ENCODE measurements around the gene SLC41A1. TPM values are rescaled to one million over a fixed set of nuclear protein-coding genes. Genes with fewer than 3 reads are reported as not detected.

Gene SLC41A1
- total and polyA plus RNA-seq, 4 experiments from 2014 or later, result 9.1 to 26.3 (median 20.2) TPM

GRCh38 chr1:205792961-205793673, 19.9 kb downstream of the SLC41A1 start:
- Histone ChIP-seq H3K4me1 (ENCODE audit: insufficient read depth, low read length) (no peaks in the 10 kb centered on the region), H3K36me3 (ENCODE audit: insufficient read depth, low read length) (peaks cover 37% of the 10 kb centered on the region), H3K27me3 (ENCODE audit: insufficient read depth, low read length) (no peaks in the 10 kb centered on the region), H3K27ac (ENCODE audit: low read depth, low read length) (no peak overlapping the region), H3K9me3 (ENCODE audit: control insufficient read depth in 1 of 2, low read length in 2 of 2) (no peaks in the 10 kb centered on the region), H3K4me3 (ENCODE audit: low read length in 2 of 2) (no peak overlapping the region)
- Mint-ChIP-seq H3K4me1 (no peaks in the 10 kb centered on the region), H3K27ac (peak overlapping the region in 1 of 7 donors; percentile 42), H3K4me3 (peak overlapping the region in 1 of 8 donors; percentile 43), H3K9me3 (no peaks in the 10 kb centered on the region), H3K27me3 (no peaks in the 10 kb centered on the region), H3K36me3 (peaks cover 65 to 83% of the 10 kb centered on the region in 2 donors)
- DNase-seq, result no peak
- POLR2A ChIA-PET (ENCODE audit: partially characterized antibody), result interaction anchor here (1.2 to 2.1 kb wide), 2 partner anchors 18 to 184 kb away, joined by 3 to 10 read pairs; no protein-coding TSS in a partner anchor
- CTCF ChIA-PET (ENCODE audit: partially characterized antibody), result interaction anchor here (1.3 to 13.5 kb wide), 14 partner anchors 11 to 315 kb away, joined by 3 to 268 read pairs (median 6); partner anchors contain the start of gene RAB29
- intact Hi-C loops (cut with micrococcal nuclease), result no loop called here

DNA sequence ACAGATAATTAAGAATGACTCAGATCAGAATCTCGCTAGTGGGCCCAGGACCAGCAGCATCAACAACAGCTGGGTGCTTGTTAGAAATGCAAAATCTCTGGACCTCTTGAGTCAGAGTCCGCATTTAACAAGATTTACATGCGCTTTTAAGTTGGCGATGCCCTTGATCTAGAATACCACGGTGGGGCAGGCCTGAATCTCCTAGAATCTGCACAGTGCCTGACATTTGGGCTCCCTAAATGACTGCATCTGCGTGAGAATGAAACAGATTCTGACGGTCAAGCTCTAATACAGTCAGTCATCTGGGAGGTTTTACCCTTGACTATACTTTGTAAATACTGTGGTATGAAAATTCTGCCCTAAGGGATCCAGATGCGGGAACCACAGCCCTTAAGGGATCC, 20.5 kb downstream of the SLC41A1 start:
- DNase-seq, result no peak
- Mint-ChIP-seq H3K4me1 (no peaks in the 10 kb centered on the region), H3K4me3 (no peak overlapping the region), H3K9me3 (no peaks in the 10 kb centered on the region), H3K27ac (no peak overlapping the region), H3K27me3 (no peaks in the 10 kb centered on the region), H3K36me3 (peaks cover 61 to 77% of the 10 kb centered on the region in 2 donors)
- Histone ChIP-seq H3K9me3 (ENCODE audit: control insufficient read depth in 1 of 2, low read length in 2 of 2) (no peaks in the 10 kb centered on the region), H3K36me3 (ENCODE audit: insufficient read depth, low read length) (peaks cover 30% of the 10 kb centered on the region), H3K27me3 (ENCODE audit: insufficient read depth, low read length) (no peaks in the 10 kb centered on the region), H3K4me1 (ENCODE audit: insufficient read depth, low read length) (no peaks in the 10 kb centered on the region), H3K4me3 (ENCODE audit: low read length in 2 of 2) (no peak overlapping the region), H3K27ac (ENCODE audit: low read depth, low read length) (no peak overlapping the region)
- ChIA-PET CTCF (ENCODE audit: partially characterized antibody) (interaction anchor here (0.7 to 13.5 kb wide), 27 partner anchors 10 to 315 kb away, joined by 3 to 268 read pairs (median 4); partner anchors contain the start of genes PM20D1 and RAB29), POLR2A (ENCODE audit: partially characterized antibody) (interaction anchor here (1.1 to 2.1 kb wide), 4 partner anchors 13 to 185 kb away, joined by 3 to 10 read pairs (median 4); partner anchors contain the start of gene RAB29)
- intact Hi-C loops (cut with micrococcal nuclease), result no loop called here

DNA sequence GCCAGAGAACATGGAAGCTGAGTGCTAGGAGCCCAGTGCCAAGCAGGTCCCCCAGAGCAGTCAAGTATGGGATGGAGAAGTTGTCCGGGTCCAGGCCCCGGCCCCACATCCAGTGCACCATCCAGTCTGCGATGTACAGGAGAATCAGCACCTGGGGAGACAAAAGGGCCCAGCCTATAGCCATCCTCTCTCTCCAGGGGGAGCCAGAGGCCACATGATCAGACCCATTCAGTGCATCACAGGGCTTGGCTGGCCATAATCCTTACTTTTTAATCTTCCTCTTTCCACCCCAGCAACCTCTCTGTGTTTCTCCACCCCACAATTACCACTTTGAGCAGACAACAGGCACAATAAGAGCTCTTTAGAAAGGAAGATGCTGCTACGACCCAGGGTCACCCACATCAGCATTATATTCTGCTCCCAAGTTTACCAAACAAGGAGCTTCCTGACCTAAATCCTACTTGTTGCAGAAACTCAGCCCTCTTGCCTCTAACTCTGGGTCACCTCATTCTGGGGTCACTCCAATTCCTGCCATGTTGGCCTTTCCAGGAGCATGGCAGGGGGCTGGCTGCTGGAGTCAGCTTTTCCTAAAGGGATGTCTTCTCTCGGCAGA, 21.3 kb downstream of the SLC41A1 start:
- Mint-ChIP-seq H3K4me1 (no peaks in the 10 kb centered on the region), H3K4me3 (no peak overlapping the region), H3K27me3 (no peaks in the 10 kb centered on the region), H3K36me3 (peaks cover 54 to 69% of the 10 kb centered on the region in 2 donors), H3K27ac (peak overlapping the region in 2 of 7 donors; percentile 74 to 81), H3K9me3 (no peaks in the 10 kb centered on the region)
- Histone ChIP-seq H3K4me3 (ENCODE audit: low read length in 2 of 2) (no peak overlapping the region), H3K36me3 (ENCODE audit: insufficient read depth, low read length) (peaks cover 22% of the 10 kb centered on the region), H3K27me3 (ENCODE audit: insufficient read depth, low read length) (no peaks in the 10 kb centered on the region), H3K9me3 (ENCODE audit: control insufficient read depth in 1 of 2, low read length in 2 of 2) (no peaks in the 10 kb centered on the region), H3K27ac (ENCODE audit: low read depth, low read length) (no peak overlapping the region), H3K4me1 (ENCODE audit: insufficient read depth, low read length) (no peaks in the 10 kb centered on the region)
- POLR2A ChIA-PET (ENCODE audit: partially characterized antibody), result interaction anchor here (1.1 to 2.1 kb wide), 4 partner anchors 14 to 185 kb away, joined by 3 to 10 read pairs (median 4); partner anchors contain the start of gene RAB29
- peak; percentile 51 to 64 (median 56) for DNase-seq
- CTCF ChIA-PET (ENCODE audit: partially characterized antibody), result interaction anchor here (0.6 to 13.5 kb wide), 36 partner anchors 8 to 316 kb away, joined by 3 to 268 read pairs (median 4); partner anchors contain the start of genes PM20D1 and RAB29
- intact Hi-C loops (cut with micrococcal nuclease), result loop anchor here (1.0 kb wide), 2 partner anchors 117 to 128 kb away; no protein-coding TSS in a partner anchor

- Histone ChIP-seq H3K36me3 (ENCODE audit: insufficient read depth, low read length) (no peaks in the 10 kb centered on the region), H3K4me3 (ENCODE audit: low read length in 2 of 2) (no peak overlapping the region), H3K27me3 (ENCODE audit: insufficient read depth, low read length) (no peaks in the 10 kb centered on the region), H3K9me3 (ENCODE audit: control insufficient read depth in 1 of 2, low read length in 2 of 2) (no peaks in the 10 kb centered on the region), H3K4me1 (ENCODE audit: insufficient read depth, low read length) (peaks cover 8% of the 10 kb centered on the region), H3K27ac (ENCODE audit: low read depth, low read length) (no peak overlapping the region)
- no peak overlapping the region for H3K27ac Mint-ChIP-seq
- H3K36me3 Mint-ChIP-seq, result peaks cover 25 to 33% of the 10 kb centered on the region in 2 donors
- H3K9me3 Mint-ChIP-seq, result no peaks in the 10 kb centered on the region
- H3K4me3 Mint-ChIP-seq, result no peak overlapping the region
- peaks cover 5 to 10% (median 8%) of the 10 kb centered on the region in 4 donors for H3K4me1 Mint-ChIP-seq
- no peaks in the 10 kb centered on the region for H3K27me3 Mint-ChIP-seq
- intact Hi-C loops (cut with micrococcal nuclease), result no loop called here
- no peak for DNase-seq
- CTCF ChIA-PET (ENCODE audit: partially characterized antibody), result interaction anchor here (0.7 to 13.5 kb wide), 4 partner anchors 22 to 192 kb away, joined by 3 to 268 read pairs (median 16); no protein-coding TSS in a partner anchor
- POLR2A ChIA-PET (ENCODE audit: partially characterized antibody), result interaction anchor here (3.3 kb wide), 1 partner anchor 13 kb away, joined by 13 read pairs; the partner anchor contains the start of gene RAB29
Measured at GRCh38 chr1:205787287-205787916, 25.6 kb downstream of the SLC41A1 start.

DNA sequence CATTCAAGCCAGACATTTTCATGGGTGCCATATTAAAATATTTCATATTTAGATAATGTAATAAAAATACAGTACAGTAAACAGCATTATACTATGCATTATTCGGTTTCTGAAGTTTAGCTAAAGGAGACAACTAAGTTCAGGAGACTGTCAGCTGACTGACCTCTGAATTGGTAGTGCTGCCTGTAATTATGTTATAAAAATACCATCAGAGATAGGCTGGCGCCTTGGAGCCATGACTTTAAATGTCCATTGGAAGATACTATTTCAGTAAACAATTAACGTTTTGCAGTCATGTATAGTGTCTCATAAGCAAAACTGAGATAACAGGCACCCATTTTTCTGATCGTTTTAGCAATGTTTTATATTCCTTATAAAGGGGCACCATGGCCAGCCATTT, 26.4 kb downstream of the SLC41A1 start:
- H3K27ac ChIP-seq (ENCODE audit: low read depth, low read length), result no peak overlapping the region
- no peaks in the 10 kb centered on the region for H3K36me3 ChIP-seq (ENCODE audit: insufficient read depth, low read length)
- no peak overlapping the region for H3K4me3 ChIP-seq (ENCODE audit: low read length in 2 of 2)
- H3K9me3 Mint-ChIP-seq, result no peaks in the 10 kb centered on the region
- no peak for DNase-seq
- intact Hi-C loops (cut with micrococcal nuclease), result no loop called here
- no peak overlapping the region for H3K4me3 Mint-ChIP-seq
- no peaks in the 10 kb centered on the region for H3K27me3 Mint-ChIP-seq
- no peaks in the 10 kb centered on the region for H3K27me3 ChIP-seq (ENCODE audit: insufficient read depth, low read length)
- peaks cover 8% of the 10 kb centered on the region for H3K4me1 ChIP-seq (ENCODE audit: insufficient read depth, low read length)
- H3K9me3 ChIP-seq (ENCODE audit: control insufficient read depth in 1 of 2, low read length in 2 of 2), result no peaks in the 10 kb centered on the region
- peaks cover 7 to 12% (median 10%) of the 10 kb centered on the region in 4 donors for H3K4me1 Mint-ChIP-seq
- POLR2A ChIA-PET (ENCODE audit: partially characterized antibody), result interaction anchor here (3.3 kb wide), 1 partner anchor 12 kb away, joined by 13 read pairs; the partner anchor contains the start of gene RAB29
- no peak overlapping the region for H3K27ac Mint-ChIP-seq
- peaks cover 23 to 25% of the 10 kb centered on the region in 2 donors for H3K36me3 Mint-ChIP-seq
- CTCF ChIA-PET (ENCODE audit: partially characterized antibody), result interaction anchor here (1.1 to 13.5 kb wide), 4 partner anchors 9 to 193 kb away, joined by 3 to 268 read pairs (median 19); no protein-coding TSS in a partner anchor

GRCh38 chr1:205785446-205785845, 27.6 kb downstream of the SLC41A1 start:
- H3K4me3 ChIP-seq (ENCODE audit: low read length in 2 of 2), result no peak overlapping the region
- no peaks in the 10 kb centered on the region for H3K9me3 Mint-ChIP-seq
- no peak overlapping the region for H3K27ac ChIP-seq (ENCODE audit: low read depth, low read length)
- DNase-seq, result no peak
- ChIA-PET POLR2A (ENCODE audit: partially characterized antibody) (no interaction called here), CTCF (ENCODE audit: partially characterized antibody) (interaction anchor here (1.0 to 13.5 kb wide), 6 partner anchors 13 to 194 kb away, joined by 3 to 268 read pairs (median 10); no protein-coding TSS in a partner anchor)
- peaks cover 8% of the 10 kb centered on the region for H3K4me1 ChIP-seq (ENCODE audit: insufficient read depth, low read length)
- H3K36me3 Mint-ChIP-seq, result peaks cover 13 to 15% of the 10 kb centered on the region in 2 donors
- H3K36me3 ChIP-seq (ENCODE audit: insufficient read depth, low read length), result no peaks in the 10 kb centered on the region
- no peak overlapping the region for H3K27ac Mint-ChIP-seq
- no peak overlapping the region for H3K4me3 Mint-ChIP-seq
- H3K9me3 ChIP-seq (ENCODE audit: control insufficient read depth in 1 of 2, low read length in 2 of 2), result no peaks in the 10 kb centered on the region
- no peaks in the 10 kb centered on the region for H3K27me3 Mint-ChIP-seq
- intact Hi-C loops (cut with micrococcal nuclease), result no loop called here
- no peaks in the 10 kb centered on the region for H3K27me3 ChIP-seq (ENCODE audit: insufficient read depth, low read length)
- peaks cover 7 to 12% (median 10%) of the 10 kb centered on the region in 4 donors for H3K4me1 Mint-ChIP-seq
